ENCODE measurements around the gene NFATC3. TPM values are rescaled to one million over a fixed set of nuclear protein-coding genes. Genes with fewer than 3 reads are reported as not detected.

Gene NFATC3
- 52.2 TPM for total RNA-seq

DNA sequence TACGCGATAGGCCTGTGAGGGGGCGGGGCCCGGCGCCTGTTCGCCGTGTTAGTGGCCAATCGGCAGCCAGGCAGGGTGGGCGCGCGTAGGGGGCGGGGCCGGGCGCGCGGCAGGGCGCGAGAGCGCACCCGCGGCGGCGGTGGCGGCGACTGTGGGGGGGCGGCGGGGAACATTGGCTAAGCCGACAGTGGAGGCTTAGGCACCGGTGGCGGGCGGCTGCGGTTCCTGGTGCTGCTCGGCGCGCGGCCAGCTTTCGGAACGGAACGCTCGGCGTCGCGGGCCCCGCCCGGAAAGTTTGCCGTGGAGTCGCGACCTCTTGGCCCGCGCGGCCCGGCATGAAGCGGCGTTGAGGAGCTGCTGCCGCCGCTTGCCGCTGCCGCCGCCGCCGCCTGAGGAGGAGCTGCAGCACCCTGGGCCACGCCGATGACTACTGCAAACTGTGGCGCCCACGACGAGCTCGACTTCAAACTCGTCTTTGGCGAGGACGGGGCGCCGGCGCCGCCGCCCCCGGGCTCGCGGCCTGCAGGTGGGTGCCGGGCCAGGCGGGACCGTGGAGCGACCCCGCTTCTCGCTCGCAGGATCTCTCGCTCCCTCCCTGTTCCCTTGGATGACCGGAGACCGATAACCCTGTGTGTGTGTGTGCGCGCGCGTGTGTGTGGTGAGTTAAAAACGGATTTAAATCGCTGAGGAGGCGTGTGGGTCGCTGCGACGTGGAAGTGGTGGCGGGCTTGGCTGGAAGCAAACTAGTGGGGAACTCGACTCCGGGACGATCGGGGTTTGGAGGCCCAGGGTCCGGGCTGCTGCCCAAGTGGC lies at the start of gene NFATC3:
Gene NFATC3, plus strand, starts transcription at position 112 of the 813 bp plus-strand sequence. Its CDS starts 312 bp downstream, at position 424.
- DNase-seq (ENCODE audit: low read depth in 2 of 3, low spot score in 2 of 3) = peak; percentile 97 to 98 (median 98)

DNA sequence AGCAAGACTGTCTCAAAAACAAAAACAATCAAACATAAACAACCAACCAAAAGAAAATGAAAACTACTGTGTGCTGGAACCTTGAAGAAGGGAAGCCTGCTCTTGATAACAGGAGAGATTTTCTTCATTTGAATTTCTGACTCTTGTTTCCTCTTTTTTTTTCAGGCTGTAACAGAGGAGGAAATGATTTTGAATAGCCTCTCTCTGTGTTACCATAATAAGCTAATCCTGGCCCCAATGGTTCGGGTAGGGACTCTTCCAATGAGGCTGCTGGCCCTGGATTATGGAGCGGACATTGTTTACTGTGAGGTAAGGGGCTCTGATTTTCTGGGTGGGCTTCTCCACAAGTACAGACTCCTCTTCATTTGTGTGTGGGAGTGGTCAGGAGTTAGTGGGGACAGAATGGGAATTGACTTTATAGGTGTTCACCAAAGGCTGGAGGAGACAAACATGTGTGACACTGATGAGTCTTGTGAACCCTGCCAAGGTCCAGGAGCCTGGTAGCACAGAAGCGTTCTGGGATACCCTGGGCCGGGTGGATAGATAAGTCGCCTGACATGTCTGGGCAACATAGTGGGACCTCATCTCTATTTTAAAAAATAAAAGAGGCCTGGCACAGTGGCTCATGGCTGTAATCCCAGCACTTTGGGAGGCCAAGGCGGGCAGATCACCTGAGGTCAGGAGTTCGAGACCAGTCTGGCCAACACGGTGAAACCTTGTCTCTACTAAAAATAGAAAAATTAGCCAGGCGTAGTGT lies 47.2 kb upstream of the NFATC3 start:
- DNase-seq (ENCODE audit: low read depth in 2 of 3, low spot score in 2 of 3) = peak in 1 of 3 donors; percentile 42

DNA sequence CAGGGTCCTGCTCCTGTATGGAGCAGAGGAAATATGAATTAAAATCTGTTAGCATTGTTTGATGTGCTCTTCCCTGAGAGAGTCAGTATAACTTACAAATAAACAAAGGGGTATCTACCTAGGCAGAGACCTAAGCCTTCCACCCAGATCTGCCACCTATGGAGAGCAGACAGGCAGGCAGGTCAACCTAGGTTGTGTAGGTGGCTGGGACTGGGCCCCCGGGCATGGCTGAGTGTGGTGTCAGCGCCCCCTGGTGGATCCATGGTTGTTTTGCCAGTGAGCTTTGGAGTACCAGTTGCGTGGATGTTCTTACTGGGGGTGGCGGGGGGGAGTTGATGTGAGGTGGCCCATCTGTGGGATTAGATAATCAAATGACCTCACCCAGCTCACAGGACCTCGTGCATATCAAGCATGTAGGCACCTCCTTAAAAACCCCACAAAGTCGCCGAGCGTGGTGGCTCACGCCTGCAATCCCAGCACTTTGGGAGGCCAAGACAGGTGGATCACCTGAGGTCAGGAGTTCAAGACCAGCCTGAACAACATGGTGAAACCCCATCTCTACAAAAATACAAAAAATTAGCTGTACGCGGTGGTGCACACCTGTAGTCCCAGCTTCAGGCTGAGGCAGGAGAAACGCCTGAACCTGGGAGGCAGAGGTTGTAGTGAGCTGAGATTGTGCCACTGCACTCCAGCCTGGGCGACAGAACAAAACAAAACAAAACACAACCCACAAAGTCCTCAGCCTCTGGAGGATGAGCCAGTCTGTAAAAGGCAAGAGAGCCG lies 44.5 kb upstream of the NFATC3 start:
- peak; percentile 82 to 89 (median 86) for DNase-seq (ENCODE audit: low read depth in 2 of 3, low spot score in 2 of 3)

DNA sequence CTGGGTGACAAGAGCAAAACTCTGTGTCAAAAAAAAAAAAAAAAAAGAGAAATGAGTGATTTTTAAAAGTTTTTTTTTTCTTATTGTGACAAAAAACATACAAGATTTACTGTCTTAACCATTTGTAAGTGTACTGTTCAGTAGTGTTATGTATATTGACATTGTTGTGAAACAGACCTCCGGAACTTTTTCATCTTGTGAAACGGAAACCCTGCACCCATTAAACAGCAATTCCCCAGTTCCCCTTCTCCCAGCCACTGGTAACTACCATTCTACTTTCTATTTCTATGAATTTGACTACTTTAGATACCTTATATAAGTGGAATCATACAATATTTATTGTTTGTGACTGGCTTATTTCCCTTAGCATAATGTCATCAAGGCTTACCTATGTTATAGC lies 43.4 kb upstream of the NFATC3 start:
- no peak for DNase-seq (ENCODE audit: low read depth in 2 of 3, low spot score in 2 of 3)

DNA sequence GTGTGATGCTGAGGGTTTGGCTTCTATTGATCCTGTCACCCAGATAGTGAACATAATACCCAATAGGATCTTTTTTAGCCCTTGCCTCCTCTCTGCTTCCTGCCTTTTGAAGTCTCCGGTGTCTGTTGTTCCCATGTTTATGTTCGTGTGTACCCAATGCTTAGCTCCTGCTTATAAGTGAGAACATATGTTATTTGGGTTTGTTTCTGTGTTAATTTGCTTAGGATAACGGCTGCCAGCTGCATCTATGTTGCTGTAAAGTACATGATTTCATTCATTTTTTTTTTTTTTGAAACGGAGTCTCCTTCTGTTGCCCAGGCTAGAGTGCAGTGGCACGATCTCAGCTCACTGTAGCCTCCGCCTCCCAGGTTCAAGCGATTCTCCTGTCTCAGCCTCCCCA lies 39.1 kb upstream of the NFATC3 start:
- no peak for DNase-seq (ENCODE audit: low read depth in 2 of 3, low spot score in 2 of 3)

DNA sequence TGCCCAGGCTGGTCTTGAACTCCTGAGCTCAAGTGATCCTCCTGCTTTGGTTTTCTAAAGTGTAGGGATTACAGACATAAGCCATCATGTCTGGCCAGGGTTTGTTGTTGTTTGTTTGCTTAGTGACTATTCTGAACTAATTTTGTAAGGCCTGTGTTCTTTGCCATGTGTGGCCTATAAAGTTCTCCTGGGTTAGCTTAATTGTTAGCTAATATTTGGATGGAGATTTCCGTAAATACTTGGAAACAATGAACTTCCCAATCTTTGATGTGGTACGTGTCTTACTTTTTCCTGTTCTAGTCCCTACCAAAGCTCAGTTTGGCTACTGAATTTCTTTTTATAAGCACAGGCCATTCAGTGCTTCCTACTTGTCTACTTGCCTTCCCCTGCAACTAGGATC lies 37.2 kb upstream of the NFATC3 start:
- no peak for DNase-seq (ENCODE audit: low read depth in 2 of 3, low spot score in 2 of 3)

DNA sequence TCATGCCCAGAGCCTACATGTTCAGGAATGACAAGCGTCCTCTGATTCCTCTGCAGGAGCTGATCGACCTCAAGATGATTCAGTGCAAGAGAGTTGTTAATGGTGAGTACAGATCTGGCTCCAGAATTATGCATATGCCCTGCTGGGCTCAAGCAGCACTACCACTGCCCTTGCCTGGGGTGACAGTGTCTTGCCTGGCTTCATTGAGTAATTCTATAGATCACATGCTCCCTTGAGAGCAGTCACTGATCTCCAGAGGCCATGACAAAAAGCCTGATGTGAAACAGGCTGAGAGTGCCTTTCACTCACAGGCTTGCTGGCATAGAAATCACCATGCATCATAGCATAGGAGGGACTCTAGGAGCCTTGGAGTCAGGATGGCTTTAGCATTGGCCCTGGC lies 35.7 kb upstream of the NFATC3 start:
- no peak for DNase-seq (ENCODE audit: low read depth in 2 of 3, low spot score in 2 of 3)

DNA sequence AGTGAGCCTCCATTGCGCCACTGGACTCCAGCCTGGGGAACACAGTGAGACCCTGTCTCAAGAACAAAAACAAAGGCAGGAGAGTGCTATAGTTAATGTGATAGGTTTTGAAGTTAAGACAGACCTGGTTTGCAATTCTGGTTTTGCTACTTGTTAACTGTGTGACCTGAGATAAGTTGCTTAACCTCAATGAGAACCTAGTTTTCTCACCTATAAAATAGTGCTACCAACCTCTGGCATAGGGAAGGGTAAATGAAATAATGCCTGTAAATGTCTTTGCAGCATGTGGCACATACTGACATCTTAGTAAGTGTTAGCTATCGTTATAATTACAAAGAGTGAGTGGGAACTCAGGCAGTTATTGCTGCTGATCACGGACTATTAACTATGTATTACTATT lies 29.8 kb upstream of the NFATC3 start:
- no peak for DNase-seq (ENCODE audit: low read depth in 2 of 3, low spot score in 2 of 3)

DNA sequence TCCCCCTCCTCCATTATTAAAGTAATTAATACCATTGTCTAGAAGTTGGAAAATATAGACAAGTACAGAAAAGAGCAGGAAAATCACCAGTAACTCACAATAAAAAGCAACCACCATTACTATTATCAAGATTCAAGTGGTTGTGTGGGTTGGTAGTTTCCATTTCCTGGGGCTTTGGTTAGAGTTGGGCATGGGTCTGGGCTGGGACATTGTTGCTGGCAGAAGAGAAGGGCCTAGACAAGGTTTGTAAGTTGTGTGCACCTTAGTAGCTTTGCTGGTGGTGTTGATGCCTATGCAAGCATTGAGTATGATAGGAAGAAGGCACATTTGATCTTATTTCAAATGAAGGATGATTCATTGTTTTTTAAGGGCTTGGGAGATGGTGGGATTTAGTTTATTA lies 25.4 kb upstream of the NFATC3 start:
- DNase-seq (ENCODE audit: low read depth in 2 of 3, low spot score in 2 of 3) = no peak

DNA sequence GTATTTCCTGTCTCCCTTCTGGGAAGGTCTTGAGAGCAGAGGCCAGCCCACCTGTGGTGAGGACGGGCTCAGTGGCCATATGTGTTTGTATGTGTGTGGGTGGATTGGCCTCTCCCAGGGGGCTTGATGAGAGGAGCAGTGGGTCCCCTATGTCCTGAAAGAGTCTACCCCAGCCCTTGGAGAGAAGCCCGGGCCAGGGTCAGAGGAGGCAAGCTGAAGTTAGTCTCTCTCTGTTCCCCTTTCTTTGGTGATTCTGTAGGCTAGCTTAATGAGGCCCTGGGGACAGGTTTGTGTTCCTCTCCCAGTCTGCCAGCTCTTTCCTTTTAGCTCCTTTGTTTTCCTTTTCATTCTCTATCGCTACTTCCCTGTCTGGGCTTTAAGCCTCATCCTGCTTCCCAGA lies 23.8 kb upstream of the NFATC3 start:
- DNase-seq (ENCODE audit: low read depth in 2 of 3, low spot score in 2 of 3) = no peak

DNA sequence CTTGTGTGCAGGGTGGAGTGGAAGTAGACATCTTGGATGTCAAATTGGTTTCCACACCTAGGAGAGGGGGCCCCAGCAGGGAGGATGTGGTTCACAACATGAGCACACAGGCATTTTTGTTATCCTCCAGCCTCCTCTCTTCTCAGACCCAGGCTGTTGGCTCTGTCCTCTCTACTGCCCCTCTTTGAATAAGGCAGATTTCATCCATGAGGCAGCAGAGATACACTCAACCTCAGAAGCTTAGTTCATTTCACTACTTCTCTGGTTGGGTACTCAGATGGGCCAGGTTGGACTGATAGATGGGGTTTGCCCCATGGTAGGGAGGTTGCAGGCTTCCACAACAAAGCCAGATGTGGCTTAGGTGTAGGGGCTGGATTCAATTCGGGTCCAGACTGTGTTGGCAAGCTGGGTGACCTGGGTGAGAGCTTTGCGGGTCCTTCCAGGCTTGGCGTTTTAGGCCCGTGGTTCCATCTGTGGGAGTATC lies 22.2 kb upstream of the NFATC3 start:
- DNase-seq (ENCODE audit: low read depth in 2 of 3, low spot score in 2 of 3) = no peak

DNA sequence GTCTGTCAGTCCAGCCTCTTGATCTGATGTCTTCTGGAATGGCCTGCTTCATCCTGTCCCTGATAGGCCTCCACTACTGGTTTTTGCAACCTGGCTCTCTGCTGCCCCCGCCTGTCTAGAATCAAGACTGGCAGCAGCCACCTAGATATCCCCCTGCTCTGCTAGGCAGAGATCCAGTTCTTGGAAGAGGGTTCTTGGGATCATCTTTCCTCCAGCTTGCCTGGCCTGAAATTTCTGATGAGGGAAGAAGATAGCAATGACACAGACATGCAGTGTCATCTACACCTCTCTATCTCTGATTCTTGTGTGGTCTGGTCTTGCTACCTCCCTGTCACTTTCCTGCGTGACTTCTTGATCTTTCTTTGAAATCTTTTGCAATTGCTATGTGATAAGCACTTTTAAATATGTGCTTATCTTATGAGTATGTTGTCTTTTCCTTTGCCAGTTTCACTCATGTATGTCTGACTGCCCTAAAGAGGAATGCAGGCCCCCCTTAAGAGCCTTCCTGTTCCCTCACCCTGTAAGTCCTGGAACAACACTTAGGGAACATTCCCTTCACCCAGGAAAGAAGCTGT lies 20.3 kb upstream of the NFATC3 start:
- DNase-seq (ENCODE audit: low read depth in 2 of 3, low spot score in 2 of 3) = peak in 2 of 3 donors; percentile 53 to 72

DNA sequence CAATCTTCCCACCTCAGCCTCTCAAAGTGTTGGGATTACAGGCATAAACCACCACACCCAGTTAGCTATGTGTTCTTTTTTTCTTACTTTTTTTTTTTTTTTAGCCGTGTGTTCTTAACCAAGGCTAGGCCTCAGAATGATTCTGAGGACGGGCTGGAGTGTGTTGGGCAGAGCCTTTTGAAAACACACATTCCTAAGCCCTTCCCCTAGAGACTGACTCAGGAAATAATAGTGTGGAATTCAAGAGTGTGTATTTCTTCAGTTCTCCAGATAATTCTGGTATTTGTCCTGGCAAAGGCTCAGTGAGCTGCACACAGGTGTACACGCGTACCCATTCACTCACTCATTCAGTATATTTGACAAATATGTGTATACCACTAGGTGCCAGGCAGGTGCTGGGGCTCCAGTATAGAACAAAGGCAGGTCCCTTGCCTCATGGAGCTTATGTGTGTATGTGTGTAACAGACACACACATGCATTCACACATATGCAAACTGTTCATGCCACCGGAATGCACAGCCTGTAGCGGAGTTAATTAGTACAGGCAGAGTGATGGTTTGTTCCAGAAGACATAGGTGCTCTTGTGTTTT lies 19.4 kb upstream of the NFATC3 start:
- DNase-seq (ENCODE audit: low read depth in 2 of 3, low spot score in 2 of 3) = no peak

DNA sequence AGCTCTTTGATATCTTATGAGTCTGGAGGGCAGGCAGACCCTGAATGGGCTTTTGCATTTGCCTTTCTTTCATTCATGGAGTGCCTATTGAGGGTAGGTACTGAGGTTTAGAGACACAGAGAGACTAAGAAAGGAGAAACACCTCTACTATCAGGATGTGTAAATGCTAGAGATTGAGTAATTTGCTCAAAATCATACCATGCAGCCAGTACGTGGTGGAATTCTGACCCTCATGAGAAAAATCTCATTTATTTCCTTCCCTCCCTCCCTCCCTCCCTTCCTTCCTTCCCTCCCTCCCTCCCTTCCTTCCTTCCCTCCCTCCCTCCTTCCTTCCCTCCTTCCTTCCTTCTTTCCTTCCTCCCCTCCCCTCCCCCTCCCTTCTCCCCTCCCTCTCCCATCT lies 18.4 kb upstream of the NFATC3 start:
- no peak for DNase-seq (ENCODE audit: low read depth in 2 of 3, low spot score in 2 of 3)

DNA sequence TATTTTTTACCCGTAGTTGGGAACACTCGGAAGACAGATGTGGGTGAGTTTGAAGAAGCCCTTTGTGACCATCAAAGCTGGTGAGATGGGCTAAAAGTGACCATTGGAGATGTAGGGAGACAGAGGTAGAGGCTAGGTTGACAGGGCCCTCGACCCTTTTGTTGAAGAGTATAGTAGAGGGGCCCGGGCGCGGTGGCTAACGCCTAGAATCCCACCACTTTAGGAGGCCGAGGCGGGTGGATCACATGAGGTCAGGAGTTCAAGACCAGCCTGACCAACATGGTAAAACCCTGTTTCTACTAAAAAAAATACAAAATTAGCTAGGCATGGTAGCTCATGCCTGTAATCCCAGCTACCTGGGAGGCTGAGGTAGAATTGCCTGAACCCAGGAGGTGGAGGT lies 16.2 kb upstream of the NFATC3 start:
- no peak for DNase-seq (ENCODE audit: low read depth in 2 of 3, low spot score in 2 of 3)

DNA sequence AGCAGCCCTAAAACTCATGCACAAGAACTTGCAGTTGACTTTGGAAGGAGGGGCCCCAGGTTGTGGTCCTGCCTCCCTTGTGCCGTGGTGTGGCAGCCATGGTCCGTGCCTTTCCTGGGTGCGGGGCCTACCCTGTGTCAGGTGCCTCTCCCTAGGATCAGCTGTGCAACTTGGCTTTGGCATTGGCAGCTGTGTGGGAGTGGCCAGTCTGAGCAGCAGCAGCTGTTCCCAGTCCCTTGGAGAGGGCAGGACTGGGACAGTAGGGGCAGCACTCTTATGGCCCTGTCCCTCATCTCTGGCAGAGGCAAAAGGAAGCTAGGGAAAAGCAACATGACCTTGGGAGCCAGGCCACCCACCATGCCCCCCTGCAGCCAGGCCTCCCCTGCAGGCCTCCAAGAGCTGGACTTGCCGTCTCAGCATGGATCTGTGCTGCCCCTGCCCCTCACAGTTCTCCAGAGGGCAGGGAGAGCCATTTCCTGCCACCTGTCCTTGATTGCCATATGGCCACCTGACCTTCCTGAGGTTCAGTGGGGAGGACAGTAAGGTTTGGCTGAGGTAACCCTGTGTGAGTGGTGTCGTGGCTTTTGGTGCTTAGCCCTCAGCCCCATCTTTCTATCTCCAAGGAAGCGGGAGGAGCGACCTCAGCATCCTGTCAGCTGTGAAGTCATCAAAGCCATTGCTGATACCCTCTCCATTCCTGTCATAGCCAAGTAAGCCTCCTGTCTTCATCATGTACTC lies 15.5 kb upstream of the NFATC3 start:
- no peak for DNase-seq (ENCODE audit: low read depth in 2 of 3, low spot score in 2 of 3)

DNA sequence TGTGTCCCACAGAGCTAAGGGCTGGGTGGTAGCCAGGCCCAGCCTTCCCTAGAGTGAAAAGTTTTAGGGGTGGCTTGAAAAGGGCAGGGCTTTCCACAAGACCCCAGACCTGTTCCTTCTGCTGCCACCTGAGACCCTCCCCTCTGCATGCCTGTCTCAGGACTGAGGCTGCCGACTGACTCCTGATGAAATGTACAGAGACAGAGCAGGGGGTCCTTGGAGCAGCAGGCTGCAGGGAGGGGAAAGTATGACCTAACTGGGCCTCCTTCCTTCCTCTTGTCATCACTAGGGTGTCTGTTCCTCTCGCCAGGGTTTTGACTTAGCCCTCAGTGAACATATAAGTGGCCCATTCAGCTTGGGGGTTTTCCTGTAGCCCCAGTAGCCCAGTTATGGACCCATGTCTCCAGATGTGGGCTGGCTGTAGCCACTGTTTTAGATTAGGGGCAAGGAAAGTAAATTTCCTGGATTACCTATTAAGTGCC lies 14.9 kb upstream of the NFATC3 start:
- DNase-seq (ENCODE audit: low read depth in 2 of 3, low spot score in 2 of 3) = no peak

DNA sequence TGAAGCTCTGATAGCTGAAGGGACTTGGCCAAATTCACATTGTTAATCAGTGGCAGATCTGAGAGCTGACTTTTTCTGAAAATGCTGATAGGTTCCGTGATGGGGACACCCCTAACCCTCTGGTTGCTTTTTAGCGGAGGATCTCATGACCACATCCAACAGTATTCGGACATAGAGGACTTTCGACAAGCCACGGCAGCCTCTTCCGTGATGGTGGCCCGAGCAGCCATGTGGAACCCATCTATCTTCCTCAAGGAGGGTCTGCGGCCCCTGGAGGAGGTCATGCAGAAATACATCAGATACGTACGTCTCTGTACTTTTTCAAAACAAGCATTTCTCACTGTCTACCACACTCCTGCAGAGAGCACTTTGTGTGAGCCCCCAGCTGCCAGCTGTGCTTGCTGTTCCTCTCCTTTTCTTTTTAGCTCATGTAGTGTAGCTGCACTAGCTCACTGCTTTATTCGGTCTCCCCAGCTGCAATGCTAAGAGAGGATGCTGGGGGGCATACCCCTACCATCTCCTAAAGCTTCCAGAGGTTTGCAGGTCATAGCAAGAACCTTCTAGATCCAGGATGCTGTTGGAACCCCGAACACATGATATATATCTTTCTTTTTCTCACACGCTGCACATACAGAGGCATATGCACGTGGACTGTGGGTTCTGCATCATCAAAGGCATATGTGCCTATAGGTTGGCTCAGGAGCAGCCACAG lies 14.2 kb upstream of the NFATC3 start:
- DNase-seq (ENCODE audit: low read depth in 2 of 3, low spot score in 2 of 3) = no peak

DNA sequence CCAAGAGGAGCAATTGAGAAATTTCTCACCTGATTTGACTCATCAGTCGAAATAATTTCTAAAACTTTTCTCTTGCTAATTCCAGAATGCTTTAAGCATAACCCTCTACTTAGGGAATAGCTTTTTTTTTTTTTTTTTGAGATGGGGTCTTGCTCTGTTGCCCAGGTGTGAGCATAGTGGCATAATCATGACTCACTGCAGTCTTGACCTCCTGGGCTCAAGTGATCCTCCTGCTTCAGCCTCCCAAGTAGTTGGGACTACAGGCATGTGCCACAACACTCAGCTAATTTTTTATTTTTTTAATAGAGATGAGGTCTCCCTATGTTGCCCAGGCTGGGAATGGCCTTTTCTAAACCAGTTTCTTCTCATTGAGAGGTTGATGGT lies 13.7 kb upstream of the NFATC3 start:
- no peak for DNase-seq (ENCODE audit: low read depth in 2 of 3, low spot score in 2 of 3)

Measured in hematopoietic multipotent progenitor cell (in vitro differentiated cells).